ENCODE measurements around the gene PAPOLG.

Gene PAPOLG

GRCh38 chr2:60756097-60757087, at the start of gene PAPOLG:
Gene PAPOLG (plus strand): TSS chr2:60756268. CDS start chr2:60756479, 211 bp downstream.
- peaks cover 13% of the 10 kb centered on the region for H3K36me3 Mint-ChIP-seq
- peaks cover 37% of the 10 kb centered on the region for H3K4me1 Mint-ChIP-seq

GRCh38 chr2:60707750-60708371, 48.2 kb upstream of the PAPOLG start:
- Mint-ChIP-seq H3K9me3 (no peaks in the 10 kb centered on the region), H3K27me3 (no peaks in the 10 kb centered on the region), H3K4me3 (no peak overlapping the region), H3K4me1 (peaks cover 7% of the 10 kb centered on the region), H3K36me3 (no peaks in the 10 kb centered on the region), H3K27ac (no peak overlapping the region)
- no peak for ATAC-seq

More at GRCh38 chr2:60756097-60757087, at the start of gene PAPOLG:
- peak; percentile 100 for ATAC-seq
- H3K9me3 Mint-ChIP-seq = no peaks in the 10 kb centered on the region
- peak within 1 kb of the TSS; percentile 95 for H3K27ac Mint-ChIP-seq
- H3K27me3 Mint-ChIP-seq = no peaks in the 10 kb centered on the region
- peak within 1 kb of the TSS; percentile 100 for H3K4me3 Mint-ChIP-seq

- H3K4me1 Mint-ChIP-seq = peaks cover 7% of the 10 kb centered on the region
- H3K27ac Mint-ChIP-seq = no peak overlapping the region
- ATAC-seq = no peak
- no peaks in the 10 kb centered on the region for H3K27me3 Mint-ChIP-seq
- no peaks in the 10 kb centered on the region for H3K36me3 Mint-ChIP-seq
- H3K4me3 Mint-ChIP-seq = no peak overlapping the region
- H3K9me3 Mint-ChIP-seq = no peaks in the 10 kb centered on the region
These were observed 47.3 kb upstream of the PAPOLG start for GRCh38 chr2:60708630-60709320.

DNA sequence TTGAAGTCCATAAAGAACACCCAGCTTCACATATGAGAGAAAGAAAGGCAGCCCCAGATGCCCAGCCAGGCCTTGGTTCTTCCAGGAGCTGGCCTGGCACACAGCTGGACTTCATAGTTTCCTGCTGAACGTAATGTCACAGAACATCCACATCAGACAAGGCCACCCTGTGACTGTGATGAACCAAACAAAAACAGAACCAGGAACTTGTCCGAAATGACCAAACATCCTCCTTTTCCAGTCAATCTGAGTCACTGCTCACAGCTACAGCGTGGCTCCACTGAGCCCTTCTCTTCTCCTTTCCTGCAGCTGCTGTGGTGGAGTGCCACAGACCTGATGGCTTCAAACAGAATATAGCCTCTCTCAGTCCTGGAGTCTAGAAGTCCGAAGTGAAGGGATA, 45.4 kb upstream of the PAPOLG start:
- H3K27me3 Mint-ChIP-seq = no peaks in the 10 kb centered on the region
- H3K9me3 Mint-ChIP-seq = no peaks in the 10 kb centered on the region
- no peak overlapping the region for H3K27ac Mint-ChIP-seq
- no peaks in the 10 kb centered on the region for H3K36me3 Mint-ChIP-seq
- H3K4me3 Mint-ChIP-seq = no peak overlapping the region
- H3K4me1 Mint-ChIP-seq = peaks cover 7% of the 10 kb centered on the region
- ATAC-seq = peak; percentile 31

DNA sequence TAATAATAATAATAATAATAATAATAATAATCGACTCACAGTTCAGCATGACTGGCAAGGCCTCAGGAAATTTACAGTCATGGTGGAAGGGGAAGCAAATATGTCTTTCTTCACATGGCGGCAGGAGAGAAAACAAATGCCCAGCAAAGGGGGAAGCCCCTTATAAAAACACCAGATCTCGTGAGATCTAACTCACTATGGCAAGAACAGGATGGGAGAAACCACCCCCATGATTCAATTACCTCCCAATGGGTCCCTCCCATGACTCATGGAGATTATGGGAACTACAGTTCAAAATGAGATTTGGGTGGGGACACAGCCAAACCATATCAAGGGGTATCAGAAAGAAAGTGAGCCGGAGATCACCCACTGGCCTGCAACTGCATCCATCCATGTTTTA, 40.5 kb upstream of the PAPOLG start:
- H3K36me3 Mint-ChIP-seq = no peaks in the 10 kb centered on the region
- no peak for ATAC-seq
- no peak overlapping the region for H3K27ac Mint-ChIP-seq
- H3K9me3 Mint-ChIP-seq = no peaks in the 10 kb centered on the region
- no peaks in the 10 kb centered on the region for H3K27me3 Mint-ChIP-seq
- no peaks in the 10 kb centered on the region for H3K4me1 Mint-ChIP-seq
- no peak overlapping the region for H3K4me3 Mint-ChIP-seq

GRCh38 chr2:60717691-60718090, 38.4 kb upstream of the PAPOLG start:
- no peak overlapping the region for H3K4me3 Mint-ChIP-seq
- peak; percentile 16 for ATAC-seq
- no peaks in the 10 kb centered on the region for H3K27me3 Mint-ChIP-seq
- no peaks in the 10 kb centered on the region for H3K4me1 Mint-ChIP-seq
- H3K9me3 Mint-ChIP-seq = no peaks in the 10 kb centered on the region
- no peaks in the 10 kb centered on the region for H3K36me3 Mint-ChIP-seq
- H3K27ac Mint-ChIP-seq = no peak overlapping the region

GRCh38 chr2:60719331-60719730, 36.7 kb upstream of the PAPOLG start:
- no peaks in the 10 kb centered on the region for H3K4me1 Mint-ChIP-seq
- no peak overlapping the region for H3K27ac Mint-ChIP-seq
- no peaks in the 10 kb centered on the region for H3K9me3 Mint-ChIP-seq
- H3K36me3 Mint-ChIP-seq = no peaks in the 10 kb centered on the region
- H3K27me3 Mint-ChIP-seq = no peaks in the 10 kb centered on the region
- no peak for ATAC-seq
- H3K4me3 Mint-ChIP-seq = no peak overlapping the region

- Mint-ChIP-seq H3K27ac (no peak overlapping the region), H3K27me3 (no peaks in the 10 kb centered on the region), H3K9me3 (no peaks in the 10 kb centered on the region), H3K4me3 (no peak overlapping the region), H3K4me1 (no peaks in the 10 kb centered on the region), H3K36me3 (no peaks in the 10 kb centered on the region)
- no peak for ATAC-seq
These were observed 30.6 kb upstream of the PAPOLG start for GRCh38 chr2:60725466-60725865.

GRCh38 chr2:60728855-60729254, 27.2 kb upstream of the PAPOLG start:
- Mint-ChIP-seq H3K36me3 (no peaks in the 10 kb centered on the region), H3K27me3 (no peaks in the 10 kb centered on the region), H3K4me3 (no peak overlapping the region), H3K27ac (no peak overlapping the region), H3K9me3 (no peaks in the 10 kb centered on the region), H3K4me1 (no peaks in the 10 kb centered on the region)
- ATAC-seq = no peak

DNA sequence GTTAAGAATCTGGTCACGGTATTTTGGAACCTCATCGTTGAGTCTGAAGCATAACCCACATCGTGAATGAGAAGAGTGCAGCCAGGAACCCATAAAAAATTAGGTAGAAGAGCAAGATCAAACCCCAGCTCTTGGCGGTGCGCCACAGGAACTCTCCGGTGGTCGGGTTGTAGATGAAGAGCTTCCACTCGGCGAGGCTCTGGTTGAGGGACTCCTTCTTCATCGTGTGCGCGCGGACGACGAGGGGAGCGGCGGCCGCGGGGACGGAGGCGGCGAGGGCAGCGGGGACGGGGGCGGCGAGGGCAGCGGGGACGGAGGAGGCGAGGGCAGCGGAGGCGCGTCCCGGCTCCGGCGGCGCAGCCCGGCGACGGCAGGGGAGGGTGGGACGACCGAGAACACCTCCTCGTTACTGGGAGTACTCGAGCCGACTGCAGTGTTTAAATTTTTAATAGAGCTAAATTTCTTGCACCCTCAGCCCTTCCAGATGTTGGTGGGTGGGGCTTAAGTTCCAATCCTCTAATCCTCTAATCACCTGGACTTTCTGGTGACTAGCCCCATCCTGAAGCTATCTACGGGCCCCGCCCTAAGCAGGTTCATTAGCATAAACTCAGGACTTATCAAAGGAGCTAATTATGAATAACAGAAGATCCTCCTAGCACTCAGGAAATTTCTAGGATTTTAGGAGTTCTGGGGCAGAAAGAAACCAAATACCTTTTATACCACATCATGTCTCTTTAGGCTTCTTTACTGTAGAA, 20.4 kb upstream of the PAPOLG start:
- peak overlapping the region; percentile 78 for H3K4me3 Mint-ChIP-seq
- no peak overlapping the region for H3K27ac Mint-ChIP-seq
- peaks cover 27% of the 10 kb centered on the region for H3K27me3 Mint-ChIP-seq
- ATAC-seq = peak; percentile 48
- H3K36me3 Mint-ChIP-seq = no peaks in the 10 kb centered on the region
- peaks cover 5% of the 10 kb centered on the region for H3K4me1 Mint-ChIP-seq
- H3K9me3 Mint-ChIP-seq = peaks cover 5% of the 10 kb centered on the region

- Mint-ChIP-seq H3K27ac (no peak overlapping the region), H3K9me3 (peaks cover 5% of the 10 kb centered on the region)
These were observed 17.4 kb upstream of the PAPOLG start for GRCh38 chr2:60738679-60739078.

DNA sequence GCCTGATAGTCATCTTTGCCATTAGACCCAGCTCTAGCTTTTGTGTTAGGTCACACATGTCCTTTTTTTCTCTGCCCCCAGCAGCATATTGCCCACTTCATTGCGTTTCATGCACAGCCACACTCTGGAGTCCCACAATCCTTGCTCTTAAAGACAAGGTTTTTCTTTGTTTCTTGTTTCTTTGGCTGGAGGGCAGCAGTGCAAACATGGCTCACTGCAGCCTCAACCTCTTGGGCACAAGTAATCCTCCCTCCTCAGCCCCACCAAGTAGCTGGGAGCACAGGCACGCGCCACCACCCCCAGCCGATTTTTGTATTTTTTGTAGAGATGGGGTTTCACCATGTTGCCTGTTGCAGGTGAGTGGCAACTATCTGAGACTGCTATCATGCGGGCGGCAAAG, 16.9 kb upstream of the PAPOLG start:
- H3K27me3 Mint-ChIP-seq = peaks cover 27% of the 10 kb centered on the region
- ATAC-seq = no peak
- no peak overlapping the region for H3K4me3 Mint-ChIP-seq
- H3K36me3 Mint-ChIP-seq = no peaks in the 10 kb centered on the region
- H3K4me1 Mint-ChIP-seq = peaks cover 5% of the 10 kb centered on the region
- peaks cover 5% of the 10 kb centered on the region for H3K9me3 Mint-ChIP-seq
- H3K27ac Mint-ChIP-seq = no peak overlapping the region

More at GRCh38 chr2:60738679-60739078, 17.4 kb upstream of the PAPOLG start:
- H3K4me1 Mint-ChIP-seq = peaks cover 5% of the 10 kb centered on the region
- no peak overlapping the region for H3K4me3 Mint-ChIP-seq
- peaks cover 27% of the 10 kb centered on the region for H3K27me3 Mint-ChIP-seq
- H3K36me3 Mint-ChIP-seq = no peaks in the 10 kb centered on the region
- no peak for ATAC-seq

DNA sequence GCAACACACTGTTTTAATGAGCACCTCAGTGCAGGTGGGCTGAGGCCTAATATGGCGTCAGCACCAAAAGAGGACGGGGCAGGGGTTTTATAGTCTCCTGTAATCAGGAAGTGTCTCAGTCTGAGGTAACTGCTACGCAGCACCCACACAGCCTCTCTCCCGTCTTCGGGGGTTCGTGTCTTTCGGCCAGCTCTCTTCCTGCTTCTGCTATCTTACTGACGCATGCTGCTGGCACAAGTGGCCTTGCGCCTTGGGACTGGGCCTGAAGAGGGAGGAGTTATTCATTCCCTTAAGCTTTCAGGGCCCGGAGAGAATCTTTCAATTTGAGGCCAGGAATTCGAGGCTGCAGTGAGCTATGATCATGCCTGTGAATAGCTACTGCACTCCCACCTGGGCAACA, 14.5 kb upstream of the PAPOLG start:
- ATAC-seq = no peak
- no peak overlapping the region for H3K27ac Mint-ChIP-seq
- peaks cover 5% of the 10 kb centered on the region for H3K9me3 Mint-ChIP-seq
- H3K4me3 Mint-ChIP-seq = no peak overlapping the region
- H3K27me3 Mint-ChIP-seq = peaks cover 20% of the 10 kb centered on the region
- no peaks in the 10 kb centered on the region for H3K36me3 Mint-ChIP-seq
- no peaks in the 10 kb centered on the region for H3K4me1 Mint-ChIP-seq

DNA sequence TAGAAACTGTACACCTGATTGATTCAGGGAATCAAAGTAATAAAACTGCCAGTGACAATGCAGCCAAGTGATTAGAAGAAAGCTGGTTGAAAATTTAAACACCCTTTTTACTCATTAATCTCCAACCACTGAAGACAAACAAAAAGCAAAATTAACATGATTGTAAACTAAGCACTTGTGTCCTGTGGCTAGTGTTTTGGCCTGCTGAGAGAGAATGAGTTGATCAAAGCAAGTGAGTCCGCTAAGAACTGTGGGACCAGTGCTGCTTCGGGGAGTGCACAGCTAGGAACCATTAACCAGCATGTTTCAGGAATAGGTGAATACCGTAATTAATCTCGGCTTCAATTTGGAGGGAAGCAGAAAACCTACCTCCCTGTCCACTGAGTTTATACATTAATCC, 13.6 kb upstream of the PAPOLG start:
- Mint-ChIP-seq H3K27ac (no peak overlapping the region), H3K4me1 (no peaks in the 10 kb centered on the region), H3K27me3 (peaks cover 13% of the 10 kb centered on the region), H3K36me3 (no peaks in the 10 kb centered on the region), H3K4me3 (no peak overlapping the region), H3K9me3 (peaks cover 5% of the 10 kb centered on the region)
- ATAC-seq = no peak

GRCh38 chr2:60745330-60745729, 10.7 kb upstream of the PAPOLG start:
- Mint-ChIP-seq H3K4me3 (no peak overlapping the region), H3K27ac (no peak overlapping the region), H3K27me3 (no peaks in the 10 kb centered on the region), H3K4me1 (no peaks in the 10 kb centered on the region), H3K9me3 (no peaks in the 10 kb centered on the region), H3K36me3 (no peaks in the 10 kb centered on the region)
- no peak for ATAC-seq

Measured in stimulated activated memory B cell treated with anti-CD40 and anti-IgM and Interleukin-4, amounts not matched to agents 10 μg/mL and 1 μg/mL and 100 μg/mL, for 72 hours (primary cell).